NCI-H1105 (cell line): ENCODE data around the gene NCLN.
"Not testable (repeated sequence)": the region's sequence is repeated elsewhere in the genome, so short reads cannot be mapped to it uniquely, and the experiment has no call there.

Experiments used
- DNase-seq: peaks from one replicate; lab custom pipeline; 2025; lab: John Stamatoyannopoulos, UW

NCLN gene, protein sequence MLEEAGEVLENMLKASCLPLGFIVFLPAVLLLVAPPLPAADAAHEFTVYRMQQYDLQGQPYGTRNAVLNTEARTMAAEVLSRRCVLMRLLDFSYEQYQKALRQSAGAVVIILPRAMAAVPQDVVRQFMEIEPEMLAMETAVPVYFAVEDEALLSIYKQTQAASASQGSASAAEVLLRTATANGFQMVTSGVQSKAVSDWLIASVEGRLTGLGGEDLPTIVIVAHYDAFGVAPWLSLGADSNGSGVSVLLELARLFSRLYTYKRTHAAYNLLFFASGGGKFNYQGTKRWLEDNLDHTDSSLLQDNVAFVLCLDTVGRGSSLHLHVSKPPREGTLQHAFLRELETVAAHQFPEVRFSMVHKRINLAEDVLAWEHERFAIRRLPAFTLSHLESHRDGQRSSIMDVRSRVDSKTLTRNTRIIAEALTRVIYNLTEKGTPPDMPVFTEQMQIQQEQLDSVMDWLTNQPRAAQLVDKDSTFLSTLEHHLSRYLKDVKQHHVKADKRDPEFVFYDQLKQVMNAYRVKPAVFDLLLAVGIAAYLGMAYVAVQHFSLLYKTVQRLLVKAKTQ

DNA sequence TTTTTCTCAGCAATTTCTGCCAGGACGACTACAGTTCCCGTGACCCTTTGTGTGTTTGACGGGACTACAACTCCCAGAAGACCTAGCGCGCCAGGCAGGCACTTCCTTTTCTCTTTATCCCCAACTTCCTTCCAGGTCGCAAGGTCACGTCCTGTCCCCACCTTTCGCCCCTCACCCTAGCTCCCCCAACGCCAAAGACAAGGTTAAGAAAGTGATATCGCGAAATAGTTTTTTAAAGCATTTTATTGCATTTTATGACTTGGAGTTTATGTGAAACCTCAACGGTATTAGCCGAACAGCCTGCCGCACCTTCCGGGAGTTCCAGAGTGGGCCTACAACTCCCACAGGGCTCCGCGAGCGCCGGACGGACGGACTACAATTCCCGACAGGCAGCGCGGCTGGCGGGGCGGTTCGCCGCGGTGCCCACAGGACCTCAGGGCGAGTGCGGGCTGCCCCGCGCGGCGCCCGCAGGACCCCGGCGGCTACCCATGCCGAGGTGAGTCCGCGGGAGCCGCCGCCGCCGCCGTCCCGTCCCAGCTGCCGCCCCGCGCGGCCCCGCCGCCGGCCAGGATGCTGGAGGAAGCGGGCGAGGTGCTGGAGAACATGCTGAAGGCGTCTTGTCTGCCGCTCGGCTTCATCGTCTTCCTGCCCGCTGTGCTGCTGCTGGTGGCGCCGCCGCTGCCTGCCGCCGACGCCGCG is at the start of gene NCLN:
TSS of gene NCLN (plus strand) at position 470 of the 699 bp plus-strand sequence. CDS start at position 571, 101 bp downstream.
- peak; percentile 87 for DNase-seq

DNA sequence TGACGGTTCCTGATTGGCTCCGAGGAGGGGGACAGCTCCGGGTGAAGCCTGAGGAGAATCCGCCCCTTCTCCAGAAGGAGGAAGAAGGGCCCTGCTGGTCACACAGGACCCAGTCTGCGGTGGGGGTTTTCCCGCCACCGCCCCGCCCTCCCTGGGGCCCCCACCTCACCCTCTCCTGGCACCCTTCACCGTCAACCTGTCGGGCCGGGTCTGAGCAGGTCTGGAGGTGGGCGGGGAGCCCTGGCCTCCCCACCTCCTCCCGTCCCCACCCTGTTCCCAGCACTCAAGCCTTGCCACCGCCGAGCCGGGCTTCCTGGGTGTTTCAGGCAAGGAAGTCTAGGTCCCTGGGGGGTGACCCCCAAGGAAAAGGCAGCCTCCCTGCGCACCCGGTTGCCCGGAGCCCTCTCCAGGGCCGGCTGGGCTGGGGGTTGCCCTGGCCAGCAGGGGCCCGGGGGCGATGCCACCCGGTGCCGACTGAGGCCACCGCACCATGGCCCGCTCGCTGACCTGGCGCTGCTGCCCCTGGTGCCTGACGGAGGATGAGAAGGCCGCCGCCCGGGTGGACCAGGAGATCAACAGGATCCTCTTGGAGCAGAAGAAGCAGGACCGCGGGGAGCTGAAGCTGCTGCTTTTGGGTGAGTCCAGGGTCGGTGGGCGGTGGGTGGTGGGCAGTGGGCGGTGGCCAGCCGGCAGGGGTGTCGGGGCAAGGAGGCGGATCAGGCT is 49.6 kb upstream of the NCLN start, which contains the start of gene GNA15:
TSS of gene GNA15 (plus strand) at position 73 of the 723 bp plus-strand sequence. CDS start at position 491, 418 bp downstream.
- no peak for DNase-seq

DNA sequence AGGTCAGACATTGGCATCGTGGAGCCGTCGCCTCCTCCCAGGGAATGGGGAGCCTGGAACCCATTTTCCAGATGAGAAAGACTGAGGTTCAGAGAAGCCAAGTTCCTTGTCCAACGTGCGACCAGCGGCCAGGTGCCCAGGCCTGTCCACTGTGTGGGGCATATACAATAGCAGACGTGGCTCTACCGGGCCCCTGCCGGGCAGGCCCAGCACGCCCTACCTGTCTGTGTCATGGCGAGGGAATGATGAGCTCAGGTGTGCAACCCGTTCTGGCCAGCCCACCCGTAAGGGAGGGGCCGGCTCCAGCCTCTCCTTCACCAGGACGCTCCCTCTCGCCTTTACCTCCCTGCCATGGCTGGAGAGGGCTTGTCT is 49.1 kb upstream of the NCLN start:
- no peak for DNase-seq

DNA sequence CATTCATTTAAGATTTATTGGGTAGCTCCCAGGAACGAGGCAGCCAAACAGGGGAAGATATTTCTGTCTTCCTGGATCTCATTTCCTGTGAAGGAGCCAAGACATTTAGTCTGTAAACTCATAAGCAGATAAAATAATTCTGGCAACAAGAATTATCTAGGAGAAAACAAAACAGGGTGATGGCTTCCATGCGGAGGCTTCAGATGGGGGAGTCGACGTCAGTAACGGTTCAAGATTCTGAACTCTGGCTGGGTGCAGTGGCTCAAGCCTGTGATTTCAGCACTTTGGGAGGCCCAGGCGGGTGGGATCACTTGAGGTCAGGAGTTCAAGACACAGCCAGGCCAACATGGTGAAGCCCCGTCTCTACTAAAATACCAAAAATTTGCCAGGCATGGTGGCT is 48.6 kb upstream of the NCLN start:
- DNase-seq: no peak

DNA sequence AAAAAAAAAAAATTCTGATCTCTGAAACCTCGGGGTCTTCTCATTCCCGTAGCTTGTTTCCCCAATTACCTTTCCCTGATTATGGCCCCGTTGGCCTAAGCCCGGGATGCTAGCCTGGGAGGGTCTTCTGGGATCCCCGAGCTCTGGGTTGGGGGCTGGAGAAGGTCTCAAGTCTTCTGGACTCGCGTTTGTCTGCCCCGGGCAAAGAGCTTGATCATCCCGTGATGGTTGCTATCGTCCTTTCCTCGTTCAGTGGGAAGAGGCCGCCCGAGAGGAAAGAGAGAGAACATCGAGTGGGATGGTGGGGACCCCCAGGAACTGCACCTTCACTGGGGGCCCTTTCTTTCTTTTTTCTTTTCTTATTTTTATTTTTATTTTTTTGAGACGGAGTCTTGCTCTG is 47.5 kb upstream of the NCLN start:
- DNase-seq: no peak

DNA sequence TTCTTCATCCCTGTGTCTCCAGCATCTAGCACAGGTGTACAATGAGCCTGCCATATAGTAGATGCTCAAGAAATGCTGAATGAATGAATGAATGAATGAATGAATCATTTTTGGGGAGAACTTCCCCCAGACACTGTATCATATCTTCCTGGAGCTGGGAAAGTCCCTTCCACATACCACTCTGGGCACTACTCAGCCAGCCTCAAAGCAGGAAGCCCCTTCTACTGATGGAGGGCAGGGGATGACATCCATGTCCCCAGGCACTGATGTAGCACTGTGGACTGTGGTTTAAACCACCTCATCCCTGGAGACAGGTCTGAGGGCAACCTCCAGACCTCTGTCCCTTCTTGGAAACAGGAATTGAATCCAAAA is 45.1 kb upstream of the NCLN start:
- no peak for DNase-seq

DNA sequence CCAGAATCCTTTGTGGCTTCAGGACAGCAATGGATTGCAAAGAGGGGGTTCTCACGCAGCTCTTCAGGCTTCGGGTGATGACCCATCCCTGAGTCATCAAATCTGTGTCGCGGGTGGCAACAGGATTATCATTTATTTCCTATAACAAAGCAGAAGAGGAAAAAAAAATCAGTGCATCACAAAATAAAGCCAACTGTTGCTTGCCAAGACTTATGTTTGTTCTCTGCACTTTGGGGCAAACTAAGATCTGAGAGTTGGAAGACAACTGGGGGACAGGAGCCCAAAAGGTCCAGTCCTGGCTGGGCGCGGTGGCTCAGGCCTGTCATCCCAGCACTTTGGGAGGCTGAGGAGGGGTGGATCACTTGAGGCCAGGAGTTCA is 43.4 kb upstream of the NCLN start:
- DNase-seq: no peak

DNA sequence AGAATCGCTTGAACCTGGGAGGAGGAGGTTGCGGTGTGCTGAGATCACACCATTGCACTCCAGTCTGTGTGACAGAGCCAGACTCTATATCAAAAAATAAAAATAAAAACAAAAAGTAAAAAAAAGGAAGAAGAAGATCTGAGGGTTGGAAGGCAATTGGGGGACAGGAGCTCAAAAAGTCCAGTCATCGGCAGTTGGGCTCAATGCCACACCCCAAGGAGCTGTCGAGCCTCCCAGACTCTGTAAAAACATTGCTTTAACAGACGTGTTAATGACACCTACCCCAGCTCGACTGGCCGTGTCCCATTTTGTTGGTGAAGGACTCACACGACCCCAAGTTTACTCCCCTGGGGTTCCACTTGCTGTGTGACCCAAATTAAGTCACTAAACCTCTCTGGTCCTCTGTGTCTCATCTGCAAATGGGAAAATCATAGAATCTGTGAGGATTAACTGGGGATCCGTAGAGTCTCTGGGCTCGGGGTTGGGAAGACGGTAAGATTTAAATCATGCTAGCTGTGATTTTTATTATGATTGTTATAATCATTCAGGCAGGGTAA is 42.9 kb upstream of the NCLN start:
- no peak for DNase-seq

DNA sequence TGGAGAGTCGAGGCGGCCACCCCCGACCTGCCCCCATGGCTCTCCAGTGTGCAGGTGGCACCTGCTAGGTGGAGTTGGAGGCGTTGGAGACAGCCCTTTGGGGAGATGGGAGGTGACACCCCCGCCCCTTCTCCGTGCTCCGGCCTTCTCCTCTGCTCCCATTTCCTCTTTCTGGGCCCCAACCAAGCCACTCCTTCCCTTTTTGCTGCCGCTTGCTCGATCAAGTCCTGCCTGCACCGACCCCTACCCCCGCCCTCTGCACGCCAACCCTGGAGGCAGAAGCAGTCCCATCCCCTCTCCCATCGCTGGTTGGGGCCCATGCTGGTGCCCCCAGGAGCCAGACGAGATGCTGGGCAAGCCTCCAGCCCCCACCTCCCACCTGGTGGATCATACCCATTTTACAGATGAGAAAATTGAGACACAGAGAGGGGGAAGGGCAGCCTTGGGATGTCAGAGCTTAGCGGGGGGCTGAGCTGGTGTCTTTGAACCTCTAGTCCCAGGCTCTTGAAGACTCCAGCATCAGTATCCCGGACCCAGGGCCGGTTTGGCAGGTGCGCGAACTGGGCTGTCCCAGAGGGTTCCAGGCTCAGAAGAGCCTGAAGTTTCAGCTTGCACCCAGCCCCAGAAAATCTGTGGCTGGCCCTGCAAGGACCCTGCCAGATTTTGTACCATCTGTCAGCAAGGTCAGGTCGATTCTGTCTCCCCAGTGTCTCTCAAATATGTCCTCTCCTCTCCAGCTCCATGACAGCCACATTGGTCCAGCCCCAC is 39.6 kb upstream of the NCLN start:
- no peak for DNase-seq

DNA sequence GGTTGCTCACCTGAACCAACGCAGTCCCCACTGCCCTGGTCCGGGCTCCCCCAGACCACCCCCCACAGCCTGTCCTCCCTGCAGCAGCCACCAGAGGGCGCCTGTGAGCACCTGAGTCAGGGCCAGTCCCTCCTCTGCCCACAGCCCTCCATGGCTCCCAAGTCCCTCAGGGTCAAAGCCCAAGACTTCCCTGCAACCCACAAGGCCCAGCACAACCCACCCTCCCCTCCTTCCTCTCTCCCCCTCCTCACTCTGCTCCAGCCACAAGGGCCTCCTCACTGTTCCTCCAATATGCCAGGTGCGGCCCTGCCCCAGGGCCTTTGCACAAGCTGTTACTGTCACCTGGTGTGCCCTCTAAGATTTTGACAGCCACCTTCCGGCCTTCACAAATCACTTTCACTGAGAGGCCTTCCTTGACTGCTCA is 39.0 kb upstream of the NCLN start:
- no peak for DNase-seq

DNA sequence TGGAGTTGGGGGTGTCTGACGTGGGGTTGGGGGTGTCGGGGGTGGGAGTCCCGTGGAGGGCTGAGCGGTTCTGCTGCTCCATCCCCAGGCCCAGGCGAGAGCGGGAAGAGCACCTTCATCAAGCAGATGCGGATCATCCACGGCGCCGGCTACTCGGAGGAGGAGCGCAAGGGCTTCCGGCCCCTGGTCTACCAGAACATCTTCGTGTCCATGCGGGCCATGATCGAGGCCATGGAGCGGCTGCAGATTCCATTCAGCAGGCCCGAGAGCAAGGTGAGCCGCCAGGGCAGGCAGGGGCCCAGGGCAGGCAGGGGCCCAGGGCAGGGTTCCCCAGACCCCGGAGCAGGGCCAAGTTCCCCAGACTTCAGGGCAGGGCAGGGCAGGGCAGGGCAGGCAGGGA is 37.2 kb upstream of the NCLN start:
- no peak for DNase-seq

DNA sequence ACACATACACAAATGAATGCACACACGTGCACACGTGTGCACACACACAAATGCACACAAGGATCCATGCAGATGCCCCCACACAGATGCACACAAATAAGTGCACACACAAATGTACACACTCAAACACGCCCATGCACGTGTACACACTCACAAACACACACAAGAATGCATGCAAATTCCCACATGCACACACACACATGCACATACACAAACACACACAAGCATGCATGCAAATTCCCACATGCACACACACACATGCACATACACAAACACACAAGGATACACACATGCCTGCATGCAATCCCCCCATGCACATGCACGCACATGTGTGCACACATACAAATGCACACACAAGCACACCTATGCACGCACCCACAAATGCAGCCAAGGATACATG is 36.6 kb upstream of the NCLN start:
- no peak for DNase-seq

DNA sequence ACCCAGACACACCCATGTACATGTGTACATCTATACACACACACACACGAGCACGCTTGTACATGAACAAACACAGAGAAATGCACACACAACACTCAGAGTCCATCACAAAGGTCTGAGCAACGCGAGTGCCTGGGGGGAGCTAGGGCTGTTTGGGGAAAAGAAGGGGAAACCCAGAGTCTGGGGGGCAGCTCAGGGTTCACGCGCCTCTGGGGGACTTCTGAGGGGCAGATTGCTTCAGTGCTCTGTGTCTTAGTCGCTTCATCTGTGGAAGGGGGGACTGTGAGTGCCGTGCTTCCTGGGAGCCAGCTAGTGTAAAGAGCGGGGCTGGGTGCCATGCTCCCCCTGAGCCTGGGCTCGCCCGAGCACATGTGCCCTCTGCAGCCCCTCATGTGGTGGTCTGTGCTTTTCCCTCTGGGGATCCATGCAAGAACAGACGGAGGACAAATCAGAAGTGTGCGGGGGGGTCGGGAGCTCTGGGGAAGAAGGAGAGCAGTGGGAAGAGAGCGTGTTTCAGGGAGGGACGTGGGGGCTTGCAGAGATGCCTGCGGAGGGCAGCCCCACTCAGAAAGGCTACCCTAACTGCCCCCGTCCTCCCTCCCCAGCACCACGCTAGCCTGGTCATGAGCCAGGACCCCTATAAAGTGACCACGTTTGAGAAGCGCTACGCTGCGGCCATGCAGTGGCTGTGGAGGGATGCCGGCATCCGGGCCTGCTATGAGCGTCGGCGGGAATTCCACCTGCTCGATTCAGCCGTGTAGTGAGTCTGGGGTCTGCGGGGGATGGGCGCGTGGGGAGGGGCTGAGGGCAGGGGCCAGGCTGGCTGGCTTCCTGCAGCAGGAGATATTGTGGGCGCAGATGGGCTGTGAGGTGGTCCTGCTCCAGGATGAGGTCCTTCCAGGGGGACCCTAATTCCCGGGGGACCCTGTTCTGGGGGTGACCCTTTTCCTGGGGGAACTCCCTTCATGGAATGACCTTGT is 35.9 kb upstream of the NCLN start:
- DNase-seq: no peak

DNA sequence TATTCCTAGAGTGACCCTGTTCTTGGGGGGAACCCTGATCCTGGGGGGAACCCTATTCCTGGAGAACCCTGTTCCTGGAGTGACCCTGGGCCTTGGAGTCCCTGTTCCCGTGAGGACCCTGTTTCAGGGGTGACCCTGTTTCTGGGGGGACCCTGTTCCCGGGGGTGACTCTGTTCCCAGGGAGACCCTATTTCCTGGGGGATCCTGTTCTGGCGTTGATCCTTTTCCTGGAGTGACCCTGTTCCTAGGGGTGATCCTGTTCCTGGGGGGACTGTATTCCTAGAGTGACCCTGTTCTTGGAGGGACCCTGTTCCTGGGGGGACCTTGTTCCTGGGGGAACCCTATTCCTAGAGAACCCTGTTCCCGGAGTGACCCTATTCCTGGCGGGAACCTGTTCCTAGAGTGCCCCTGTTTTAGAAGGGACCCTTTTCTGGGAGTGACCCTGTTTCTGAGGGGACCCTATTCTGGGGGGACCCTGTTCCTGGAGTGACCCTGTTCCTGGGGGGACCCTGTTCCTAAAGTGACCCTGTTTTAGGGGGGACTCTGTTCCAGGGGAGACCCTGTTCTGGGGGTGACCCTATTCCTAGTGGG is 34.9 kb upstream of the NCLN start:
- DNase-seq: no peak

DNA sequence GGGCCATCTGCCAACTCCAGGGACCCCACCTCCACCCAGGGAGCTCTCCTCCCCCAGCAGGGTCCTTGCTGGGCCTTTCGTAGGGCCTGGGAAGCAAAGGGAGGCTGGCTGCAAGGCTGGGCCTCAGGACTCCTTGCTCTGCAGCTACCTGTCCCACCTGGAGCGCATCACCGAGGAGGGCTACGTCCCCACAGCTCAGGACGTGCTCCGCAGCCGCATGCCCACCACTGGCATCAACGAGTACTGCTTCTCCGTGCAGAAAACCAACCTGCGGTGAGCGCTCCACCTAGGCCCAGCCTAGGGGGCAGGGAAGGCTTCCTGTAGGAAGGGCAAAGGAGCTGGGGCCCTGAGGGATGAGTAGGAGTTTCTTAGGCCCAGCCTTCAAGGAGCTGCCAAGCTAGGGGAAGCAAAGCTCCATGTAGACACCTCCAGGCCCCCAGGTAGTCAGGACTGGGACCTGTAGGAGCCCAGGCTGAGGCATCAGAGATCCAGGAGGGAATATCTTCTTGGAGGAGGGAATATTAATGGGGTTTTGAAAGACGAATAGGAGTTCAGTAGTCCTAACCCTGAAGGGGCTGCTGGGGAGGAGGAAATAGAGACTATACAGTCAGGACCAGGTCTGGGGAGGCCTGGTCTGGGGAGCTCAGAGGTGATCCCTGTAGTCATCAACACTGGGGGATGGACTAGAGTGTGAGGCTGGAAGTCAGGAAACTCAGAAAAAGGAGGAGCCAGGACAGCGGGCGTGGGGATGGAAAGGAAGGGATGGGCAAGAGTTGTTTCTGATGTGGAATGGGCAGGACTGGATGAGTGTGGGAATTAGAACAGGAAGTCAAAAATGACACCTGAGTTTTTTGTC is 33.9 kb upstream of the NCLN start:
- DNase-seq: no peak

DNA sequence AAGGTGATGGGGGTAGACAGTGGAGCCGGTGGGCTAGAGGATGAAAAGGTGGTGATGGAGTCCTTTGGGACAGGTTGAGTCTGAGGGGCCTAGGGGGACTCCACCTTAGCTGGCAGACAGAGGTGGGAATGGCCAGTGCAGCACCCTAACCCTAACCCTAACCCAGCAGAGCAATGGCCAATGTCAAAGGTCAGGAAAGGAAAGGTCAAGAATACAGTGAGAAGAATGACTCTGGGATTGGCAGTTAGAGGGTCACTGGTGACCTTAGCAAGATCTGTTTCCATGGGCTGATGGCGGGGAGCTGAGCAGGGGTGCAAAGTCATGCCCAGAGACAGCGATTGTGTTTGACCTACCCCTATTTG is 33.3 kb upstream of the NCLN start:
- no peak for DNase-seq

DNA sequence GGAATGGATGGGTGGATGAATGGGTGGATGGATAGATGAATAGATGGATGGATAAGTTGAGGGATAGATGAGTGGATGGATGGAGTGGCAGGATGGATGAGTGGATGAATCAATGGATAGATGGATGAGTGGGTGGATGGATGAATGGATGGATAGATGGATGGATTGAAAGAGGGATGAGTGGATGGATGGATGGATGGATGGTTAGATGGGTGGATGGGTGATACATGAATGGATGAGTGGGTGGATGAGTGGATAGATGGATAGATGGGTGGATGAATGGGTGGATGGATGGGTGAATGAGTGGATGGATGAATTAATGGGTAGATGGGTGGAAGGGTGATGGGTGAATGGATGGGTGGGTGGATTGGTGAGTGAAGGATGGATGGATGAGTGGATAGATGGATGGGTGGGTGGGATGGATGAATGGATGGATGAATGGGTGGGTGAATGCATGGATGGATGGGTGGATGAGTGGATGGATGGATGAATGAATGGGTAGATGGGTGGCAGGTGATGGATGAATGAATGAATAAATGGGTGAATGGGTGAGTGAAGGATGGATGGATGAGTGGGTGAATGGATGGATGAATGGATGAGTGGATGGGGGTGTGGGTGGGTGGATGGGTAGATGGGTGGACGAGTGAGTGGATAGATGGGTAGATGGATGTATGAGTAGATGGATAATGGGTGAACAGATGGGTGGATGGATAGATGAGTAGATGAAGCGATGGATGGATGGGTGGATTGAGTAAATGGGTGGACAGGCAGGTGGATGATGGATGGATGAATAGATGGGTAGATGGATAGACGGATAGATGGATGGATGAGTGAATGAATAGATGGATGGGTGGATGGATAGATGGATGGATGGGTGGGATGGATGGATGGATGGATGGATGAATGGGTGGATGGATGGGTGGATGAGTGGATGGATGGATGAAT is 32.2 kb upstream of the NCLN start:
- no peak for DNase-seq

DNA sequence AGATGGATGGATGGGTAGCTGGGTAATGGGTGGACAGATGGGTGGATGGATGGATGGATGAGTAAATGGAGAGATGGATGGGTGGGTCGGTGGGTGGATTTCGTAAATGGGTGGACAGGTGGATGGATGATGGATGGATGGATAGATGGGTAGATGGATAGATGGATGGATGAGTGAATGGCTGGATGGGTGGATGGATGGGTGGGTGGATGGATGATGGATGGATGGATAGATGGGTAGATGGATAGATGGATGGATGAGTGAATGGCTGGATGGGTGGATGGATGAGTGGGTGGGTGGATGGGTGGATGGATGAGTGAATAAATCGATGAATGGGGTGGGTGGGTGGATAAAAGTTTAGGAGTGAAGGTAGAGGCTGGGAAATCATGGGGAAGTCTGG is 31.3 kb upstream of the NCLN start:
- not testable (repeated sequence) for DNase-seq
